HEK293T (cell line): ENCODE results near the gene NBAS.

Experiments used
- CTCF ChIA-PET: fragments of 350-600 bp; formaldehyde crosslinking; extraction: SDS; loops from one replicate; lab custom pipeline; 2021; ENCODE audit warnings: antibody characterized with exemption, inconsistent platforms; lab: Yijun Ruan, JAX
- POLR2A ChIA-PET: fragments of 350-600 bp; formaldehyde crosslinking; extraction: SDS; loops from one replicate; lab custom pipeline; 2020; ENCODE audit warnings: antibody characterized with exemption, inconsistent platforms; lab: Yijun Ruan, JAX
- DNase-seq: peaks from one replicate; pipeline ENCODE4 v3.0.0; 2012; ENCODE audit warnings: mixed read lengths; ENCODE audit errors: extremely low spot score
- ARNT ChIP-seq: fragments of 450-650 bp; IDR thresholded peaks from 2 replicates; pipeline ENCODE4 v1.6.1; 2017; ENCODE audit warnings: mild to moderate bottlenecking
- BHLHE40 ChIP-seq: fragments of 450-650 bp; IDR thresholded peaks from 2 replicates; pipeline ENCODE4 v1.6.1; 2016; ENCODE audit warnings: mild to moderate bottlenecking, moderate library complexity, borderline replicate concordance
- CTBP1 ChIP-seq: fragments of 450-650 bp; IDR thresholded peaks from 2 replicates; pipeline ENCODE4 v1.6.1; 2016; ENCODE audit warnings: borderline replicate concordance
- ELF4 ChIP-seq: fragments of 450-650 bp; IDR thresholded peaks from 2 replicates; pipeline ENCODE4 v1.6.1; 2017; ENCODE audit warnings: antibody characterized with exemption
- FOXA1 ChIP-seq: fragments of 450-650 bp; IDR thresholded peaks from 2 replicates; pipeline ENCODE4 v1.6.1; 2016; ENCODE audit warnings: mild to moderate bottlenecking
- FOXK2 ChIP-seq: fragments of 450-650 bp; IDR thresholded peaks from 2 replicates; pipeline ENCODE4 v1.6.1; 2016; ENCODE audit warnings: mild to moderate bottlenecking
- FOXM1 ChIP-seq: fragments of 450-650 bp; IDR thresholded peaks from 2 replicates; pipeline ENCODE4 v1.6.1; 2017; ENCODE audit warnings: mild to moderate bottlenecking, borderline replicate concordance
- HDGF ChIP-seq: fragments of 450-650 bp; IDR thresholded peaks from 2 replicates; pipeline ENCODE4 v1.6.1; 2017; ENCODE audit warnings: antibody characterized with exemption, borderline replicate concordance
- L3MBTL2 ChIP-seq: fragments of 450-650 bp; conservative IDR thresholded peaks from 2 replicates; pipeline ENCODE4 v1.6.1; 2016; ENCODE audit warnings: mild to moderate bottlenecking
- LEF1 ChIP-seq: fragments of 450-650 bp; IDR thresholded peaks from 2 replicates; pipeline ENCODE4 v1.6.1; 2017; ENCODE audit warnings: mild to moderate bottlenecking, borderline replicate concordance
- NFRKB ChIP-seq: fragments of 450-650 bp; IDR thresholded peaks from 2 replicates; pipeline ENCODE4 v1.6.1; 2016; ENCODE audit warnings: mild to moderate bottlenecking, moderate library complexity
- SP1 ChIP-seq: fragments of 450-650 bp; IDR thresholded peaks from 2 replicates; pipeline ENCODE4 v1.6.1; 2017
- SUZ12 ChIP-seq: fragments of 450-650 bp; IDR thresholded peaks from 2 replicates; pipeline ENCODE4 v1.6.1; 2016; ENCODE audit warnings: mild to moderate bottlenecking
- TARDBP ChIP-seq: fragments of 450-650 bp; IDR thresholded peaks from 2 replicates; pipeline ENCODE4 v1.6.1; 2016
- ZNF384 ChIP-seq: fragments of 450-650 bp; IDR thresholded peaks from 2 replicates; pipeline ENCODE4 v1.6.1; 2016
- TF ChIP-seq, protein P1 (sequence below): fragments of 450-650 bp; IDR thresholded peaks from 2 replicates; pipeline ENCODE4 v1.6.1; 2016

The NBAS gene

GRCh38 chr2:15400240-15400826 lies 160.8 kb downstream of the NBAS start:
- ChIA-PET CTCF (no interaction called here), POLR2A (no interaction called here)

GRCh38 chr2:15399241-15399640 lies 161.9 kb downstream of the NBAS start:
- ChIA-PET POLR2A (no interaction called here), CTCF (no interaction called here)
- DNase-seq, result no peak
- no peak for TF ChIP-seq ZNF384
- TF ChIP-seq FOXM1, result no peak
- TF ChIP-seq SUZ12, result no peak
- TF ChIP-seq HDGF, result no peak
- no peak for TF ChIP-seq CTBP1
- no peak for TF ChIP-seq ELF4

More at GRCh38 chr2:15400240-15400826, 160.8 kb downstream of the NBAS start:
- no peak for DNase-seq
- TF ChIP-seq SP1 (no peak), FOXK2 (no peak), ARNT (no peak), ZNF384 (no peak), ELF4 (no peak), CTBP1 (no peak), FOXA1 (no peak), L3MBTL2 (no peak), TARDBP (no peak), NFRKB (no peak)
- TF ChIP-seq, protein P1, sequence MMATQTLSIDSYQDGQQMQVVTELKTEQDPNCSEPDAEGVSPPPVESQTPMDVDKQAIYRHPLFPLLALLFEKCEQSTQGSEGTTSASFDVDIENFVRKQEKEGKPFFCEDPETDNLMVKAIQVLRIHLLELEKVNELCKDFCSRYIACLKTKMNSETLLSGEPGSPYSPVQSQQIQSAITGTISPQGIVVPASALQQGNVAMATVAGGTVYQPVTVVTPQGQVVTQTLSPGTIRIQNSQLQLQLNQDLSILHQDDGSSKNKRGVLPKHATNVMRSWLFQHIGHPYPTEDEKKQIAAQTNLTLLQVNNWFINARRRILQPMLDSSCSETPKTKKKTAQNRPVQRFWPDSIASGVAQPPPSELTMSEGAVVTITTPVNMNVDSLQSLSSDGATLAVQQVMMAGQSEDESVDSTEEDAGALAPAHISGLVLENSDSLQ, result no peak

- ChIA-PET POLR2A (no interaction called here), CTCF (no interaction called here)
- no peak for DNase-seq
- TF ChIP-seq ELF4 (no peak), FOXK2 (no peak), LEF1 (no peak), FOXA1 (no peak), FOXM1 (no peak), TARDBP (no peak), CTBP1 (no peak), BHLHE40 (no peak), HDGF (no peak), ZNF384 (no peak), NFRKB (no peak), SP1 (no peak), SUZ12 (no peak), L3MBTL2 (no peak), ARNT (no peak)
- TF ChIP-seq, protein P1, result no peak
Observed at GRCh38 chr2:15391751-15392150, 169.4 kb downstream of the NBAS start.

DNA sequence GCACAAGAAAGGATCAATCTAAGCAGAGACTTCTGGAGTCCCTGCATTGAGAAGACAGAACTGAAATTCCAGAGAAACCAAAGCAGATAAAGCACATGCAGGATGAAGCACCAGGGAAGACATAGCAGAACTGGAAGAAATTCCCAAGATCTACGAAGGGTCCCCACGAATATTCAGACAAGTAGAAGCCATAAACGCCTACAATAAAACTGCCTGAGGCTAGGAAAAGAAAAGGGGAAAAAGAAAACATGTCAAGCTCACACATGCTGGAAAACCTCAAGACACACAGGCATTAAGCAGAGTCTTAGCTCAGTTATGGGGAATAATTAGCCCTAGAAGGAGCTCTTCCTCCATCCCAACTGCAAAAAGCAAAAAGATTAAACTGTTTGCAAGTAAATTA lies 171.2 kb downstream of the NBAS start:
- no peak for TF ChIP-seq LEF1
- TF ChIP-seq TARDBP, result no peak
- no peak for TF ChIP-seq ELF4
- TF ChIP-seq NFRKB, result no peak
- TF ChIP-seq, protein P1, result no peak
- TF ChIP-seq HDGF, result no peak
- no peak for TF ChIP-seq SP1
- ChIA-PET CTCF (no interaction called here), POLR2A (no interaction called here)
- no peak for DNase-seq

GRCh38 chr2:15389326-15389700 lies 171.8 kb downstream of the NBAS start:
- DNase-seq, result no peak
- CTCF ChIA-PET, result no interaction called here
- TF ChIP-seq ARNT (no peak), FOXM1 (no peak), BHLHE40 (no peak), HDGF (no peak), CTBP1 (no peak), FOXA1 (no peak), LEF1 (no peak)
- POLR2A ChIA-PET, result no interaction called here

- CTCF ChIA-PET, result no interaction called here
- DNase-seq, result no peak
Observed at GRCh38 chr2:15388406-15389325, 172.5 kb downstream of the NBAS start.

More at GRCh38 chr2:15388406-15389325, 172.5 kb downstream of the NBAS start:
- TF ChIP-seq ZNF384, result no peak
- TF ChIP-seq ARNT, result no peak
- no peak for TF ChIP-seq CTBP1
- TF ChIP-seq, protein P1, result no peak
- no peak for TF ChIP-seq HDGF
- no peak for TF ChIP-seq SP1
- TF ChIP-seq SUZ12, result no peak
- TF ChIP-seq FOXA1, result no peak
- no peak for TF ChIP-seq LEF1
- POLR2A ChIA-PET, result no interaction called here
